Measurements from ENCODE around the gene ABCD1. TPM values are rescaled to one million over a fixed set of nuclear protein-coding genes. Genes with fewer than 3 reads are reported as not detected.

Gene ABCD1
- polyA plus RNA-seq, 1 donor from 2014 or later: 3.6 TPM

- no peak for TF ChIP-seq POLR2AphosphoS5 (IDR thresholded peaks at IDR 0.05)
- Histone ChIP-seq H3K27me3 (ENCODE audit: insufficient read depth, low read depth, low read length) (no peaks in the 10 kb centered on the region), H3K36me3 (ENCODE audit: insufficient read depth, low read length) (no peaks in the 10 kb centered on the region), H4K20me1 (ENCODE audit: insufficient read depth) (no peaks in the 10 kb centered on the region), H3K27ac (ENCODE audit: low read length) (no peak overlapping the region), H3F3A (ENCODE audit: insufficient read depth, low read length, poor library complexity, severe bottlenecking) (no peaks in the 10 kb centered on the region), H3K9me3 (ENCODE audit: low read length) (no peaks in the 10 kb centered on the region), H3K4me2 (ENCODE audit: low read length) (no peak overlapping the region), H3K79me2 (replicated peaks; ENCODE audit: insufficient read depth, low read length) (peaks cover 11% of the 10 kb centered on the region), H3K9me2 (ENCODE audit: insufficient read depth, low read length) (no peaks in the 10 kb centered on the region), H3K9ac (ENCODE audit: low read length) (peak overlapping the region; percentile 26), H2AFZ (ENCODE audit: low read depth, low read length) (no peak overlapping the region), H3K4me3 (ENCODE audit: low read length) (peak overlapping the region; percentile 52)
Measured at GRCh38 chrX:153726286-153727122, 1.8 kb downstream of the ABCD1 start.

GRCh38 chrX:153727123-153727931, 2.7 kb downstream of the ABCD1 start:
- Histone ChIP-seq H4K20me1 (ENCODE audit: insufficient read depth) (no peaks in the 10 kb centered on the region), H3K9me2 (ENCODE audit: insufficient read depth, low read length) (no peaks in the 10 kb centered on the region), H3K9me3 (ENCODE audit: low read length) (no peaks in the 10 kb centered on the region), H3K4me2 (ENCODE audit: low read length) (no peak overlapping the region), H3K9ac (ENCODE audit: low read length) (no peak overlapping the region), H3K4me3 (ENCODE audit: low read length) (peak overlapping the region; percentile 52), H3K79me2 (replicated peaks; ENCODE audit: insufficient read depth, low read length) (peaks cover 6% of the 10 kb centered on the region), H2AFZ (ENCODE audit: low read depth, low read length) (no peak overlapping the region), H3F3A (ENCODE audit: insufficient read depth, low read length, poor library complexity, severe bottlenecking) (no peaks in the 10 kb centered on the region), H3K27me3 (ENCODE audit: insufficient read depth, low read depth, low read length) (no peaks in the 10 kb centered on the region), H3K27ac (ENCODE audit: low read length) (no peak overlapping the region), H3K36me3 (ENCODE audit: insufficient read depth, low read length) (no peaks in the 10 kb centered on the region)
- TF ChIP-seq EZH2 (IDR thresholded peaks at IDR 0.05; ENCODE audit: borderline replicate concordance, insufficient read depth, low read length, poor library complexity, severe bottlenecking) (no peak), RAD21 (conservative IDR thresholded peaks at IDR 0.05) (no peak)

- H4K20me1 ChIP-seq (ENCODE audit: insufficient read depth): no peaks in the 10 kb centered on the region
- no peak overlapping the region for H3K4me2 ChIP-seq (ENCODE audit: low read length)
- H3K27me3 ChIP-seq (ENCODE audit: insufficient read depth, low read depth, low read length): no peaks in the 10 kb centered on the region
- H3K9me2 ChIP-seq (ENCODE audit: insufficient read depth, low read length): no peaks in the 10 kb centered on the region
- no peaks in the 10 kb centered on the region for H3K9me3 ChIP-seq (ENCODE audit: low read length)
- H3K79me2 ChIP-seq (replicated peaks; ENCODE audit: insufficient read depth, low read length): no peaks in the 10 kb centered on the region
- no peaks in the 10 kb centered on the region for H3K36me3 ChIP-seq (ENCODE audit: insufficient read depth, low read length)
- no peak overlapping the region for H3K9ac ChIP-seq (ENCODE audit: low read length)
- H3K4me3 ChIP-seq (ENCODE audit: low read length): no peak overlapping the region
- no peak overlapping the region for H2AFZ ChIP-seq (ENCODE audit: low read depth, low read length)
- H3K27ac ChIP-seq (ENCODE audit: low read length): no peak overlapping the region
- no peaks in the 10 kb centered on the region for H3F3A ChIP-seq (ENCODE audit: insufficient read depth, low read length, poor library complexity, severe bottlenecking)
- TF ChIP-seq TAF1 (IDR thresholded peaks at IDR 0.05; ENCODE audit: low read depth): no peak
- no peak for TF ChIP-seq EZH2 (IDR thresholded peaks at IDR 0.05; ENCODE audit: borderline replicate concordance, insufficient read depth, low read length, poor library complexity, severe bottlenecking)
- no peak for TF ChIP-seq EP300 (conservative IDR thresholded peaks at IDR 0.05; ENCODE audit: poor library complexity, severe bottlenecking)
- TF ChIP-seq SMC3 (conservative IDR thresholded peaks at IDR 0.05; ENCODE audit: poor library complexity): no peak
- TF ChIP-seq RAD21 (conservative IDR thresholded peaks at IDR 0.05): no peak
- no peak for TF ChIP-seq CTCF (IDR thresholded peaks at IDR 0.05; ENCODE audit: poor library complexity, severe bottlenecking)
- TF ChIP-seq POLR2AphosphoS5 (IDR thresholded peaks at IDR 0.05): no peak
- TF ChIP-seq REST (IDR thresholded peaks at IDR 0.05; ENCODE audit: borderline replicate concordance): no peak
- TF ChIP-seq MXI1 (conservative IDR thresholded peaks at IDR 0.05; ENCODE audit: poor library complexity, severe bottlenecking): no peak
Measured at GRCh38 chrX:153728095-153728494, 3.4 kb downstream of the ABCD1 start.

Data from neural cell (in vitro differentiated cells).